Measurements from ENCODE around the gene TBKBP1.

DNA sequence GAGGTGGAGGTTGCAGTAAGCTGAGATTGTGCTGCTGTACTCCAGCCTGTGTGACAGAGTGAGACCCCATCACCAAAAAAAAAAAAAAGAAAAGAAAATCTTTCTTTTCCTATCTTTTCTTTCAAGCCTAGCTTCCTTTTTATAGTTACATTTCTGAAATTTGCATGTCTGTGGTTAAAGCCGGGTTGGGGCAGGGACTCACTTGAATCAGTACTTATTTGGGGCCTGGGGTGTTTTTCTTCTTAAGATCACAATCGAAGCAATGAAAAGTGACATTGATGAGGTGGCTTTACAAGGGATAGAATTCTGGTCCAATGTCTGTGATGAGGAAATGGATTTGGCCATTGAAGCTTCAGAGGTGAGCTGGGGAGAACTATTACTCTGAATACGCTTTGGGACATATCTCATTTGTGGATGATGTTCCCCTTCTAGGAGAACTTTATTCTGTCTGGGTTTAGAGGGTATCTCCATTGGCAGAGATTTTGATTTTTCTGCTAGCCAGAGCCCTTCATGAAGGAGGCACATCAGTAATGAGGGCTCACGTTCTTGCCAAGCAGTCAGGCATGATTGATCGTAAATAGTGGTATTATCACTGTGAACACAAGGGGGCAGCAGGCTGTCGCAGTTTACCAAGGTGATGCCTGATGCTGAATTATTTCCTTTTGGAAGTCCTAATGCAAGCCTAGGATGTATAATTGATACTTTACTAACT is 29.9 kb upstream of the TBKBP1 start:
- TF ChIP-seq, protein P1, sequence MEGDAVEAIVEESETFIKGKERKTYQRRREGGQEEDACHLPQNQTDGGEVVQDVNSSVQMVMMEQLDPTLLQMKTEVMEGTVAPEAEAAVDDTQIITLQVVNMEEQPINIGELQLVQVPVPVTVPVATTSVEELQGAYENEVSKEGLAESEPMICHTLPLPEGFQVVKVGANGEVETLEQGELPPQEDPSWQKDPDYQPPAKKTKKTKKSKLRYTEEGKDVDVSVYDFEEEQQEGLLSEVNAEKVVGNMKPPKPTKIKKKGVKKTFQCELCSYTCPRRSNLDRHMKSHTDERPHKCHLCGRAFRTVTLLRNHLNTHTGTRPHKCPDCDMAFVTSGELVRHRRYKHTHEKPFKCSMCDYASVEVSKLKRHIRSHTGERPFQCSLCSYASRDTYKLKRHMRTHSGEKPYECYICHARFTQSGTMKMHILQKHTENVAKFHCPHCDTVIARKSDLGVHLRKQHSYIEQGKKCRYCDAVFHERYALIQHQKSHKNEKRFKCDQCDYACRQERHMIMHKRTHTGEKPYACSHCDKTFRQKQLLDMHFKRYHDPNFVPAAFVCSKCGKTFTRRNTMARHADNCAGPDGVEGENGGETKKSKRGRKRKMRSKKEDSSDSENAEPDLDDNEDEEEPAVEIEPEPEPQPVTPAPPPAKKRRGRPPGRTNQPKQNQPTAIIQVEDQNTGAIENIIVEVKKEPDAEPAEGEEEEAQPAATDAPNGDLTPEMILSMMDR (IDR thresholded peaks at IDR 0.05), result peak; percentile 49 to 68 (median 51)
- no peak for TF ChIP-seq POLR2A (IDR thresholded peaks at IDR 0.05)

Data from ovary (tissue), 3 donors.